T47D (cell line): Measurements from ENCODE around the gene NIF3L1.

Source experiments
- DNase-seq, 2 experiments: peaks; one replicate each; pipeline versions ENCODE4 v3.0.0 to v3.0.0-alpha.2; 2011 to 2012; ENCODE audit warnings: low read depth in 1 of 2, low spot score in 1 of 2
- JUND ChIP-seq: IDR thresholded peaks from 2 replicates; pipeline ENCODE4 v1.6.1; 2012; ENCODE audit warnings: low read depth
- in situ Hi-C: cut with HindIII; loops from 2 replicates; pipeline ENCODE4 v1.10.0; 2016; ENCODE audit warnings: low sequenced_read_pairs, low pct_unique_long_range_greater_than_20kb

NIF3L1 gene

GRCh38 chr2:200888704-200889625 is at the start of gene NIF3L1, which contains the start of gene PPIL3:
NIF3L1 (plus strand) TSS chr2:200889371; CDS start chr2:200891944, 2,573 bp downstream.
PPIL3 (minus strand) TSS chr2:200889077; CDS start chr2:200887615, 1,462 bp downstream.
- no peak for TF ChIP-seq JUND
- in situ Hi-C loops = no loop called here
- DNase-seq = peak; percentile 50 to 97

- DNase-seq = no peak
- TF ChIP-seq JUND = no peak
- in situ Hi-C loops = no loop called here
Observed at GRCh38 chr2:200839513-200839912, 49.7 kb upstream of the NIF3L1 start.

- DNase-seq = no peak
- TF ChIP-seq JUND = no peak
Observed at GRCh38 chr2:200843993-200844948, 44.9 kb upstream of the NIF3L1 start.

GRCh38 chr2:200845194-200845593 is 44.0 kb upstream of the NIF3L1 start:
- TF ChIP-seq JUND = no peak
- in situ Hi-C loops = no loop called here
- DNase-seq = no peak

More at GRCh38 chr2:200843993-200844948, 44.9 kb upstream of the NIF3L1 start:
- in situ Hi-C loops = no loop called here

- no peak for DNase-seq
- in situ Hi-C loops = no loop called here
- no peak for TF ChIP-seq JUND
Observed at GRCh38 chr2:200845669-200846325, 43.4 kb upstream of the NIF3L1 start.

- in situ Hi-C loops = no loop called here
- TF ChIP-seq JUND = no peak
- DNase-seq = no peak
Observed at GRCh38 chr2:200847269-200847668, 41.9 kb upstream of the NIF3L1 start.

- no peak for DNase-seq
- in situ Hi-C loops = no loop called here
- TF ChIP-seq JUND = no peak
Observed at GRCh38 chr2:200847939-200848338, 41.2 kb upstream of the NIF3L1 start.

GRCh38 chr2:200850512-200851256 is 38.5 kb upstream of the NIF3L1 start:
- DNase-seq = no peak
- in situ Hi-C loops = no loop called here
- no peak for TF ChIP-seq JUND

GRCh38 chr2:200851398-200852248 is 37.5 kb upstream of the NIF3L1 start:
- no peak for DNase-seq
- in situ Hi-C loops = no loop called here
- no peak for TF ChIP-seq JUND

GRCh38 chr2:200852605-200853004 is 36.6 kb upstream of the NIF3L1 start:
- no peak for DNase-seq
- in situ Hi-C loops = no loop called here
- TF ChIP-seq JUND = no peak

GRCh38 chr2:200856806-200857205 is 32.4 kb upstream of the NIF3L1 start:
- no peak for TF ChIP-seq JUND
- in situ Hi-C loops = no loop called here
- DNase-seq = no peak
